BJ (cell line): ENCODE results near the gene ZBTB1. TPM values are rescaled to one million over a fixed set of nuclear protein-coding genes. Genes with fewer than 3 reads are reported as not detected.

Experiments
- CTCF ChIA-PET: fragments of 350-600 bp; formaldehyde crosslinking; extraction: SDS; loops from one replicate; lab custom pipeline; 2021; ENCODE audit warnings: antibody characterized with exemption, inconsistent platforms; lab: Yijun Ruan, JAX
- POLR2A ChIA-PET: fragments of 300-600 bp; sonication (Branson Sonifier 250); formaldehyde crosslinking; extraction: SDS; loops from one replicate; lab custom pipeline; 2021; ENCODE audit warnings: antibody characterized with exemption; lab: Charles Lee
- DNase-seq: peaks from one replicate; pipeline ENCODE4 v3.0.0-alpha.2; 2011; ENCODE audit warnings: low read depth
- H3K27me3 ChIP-seq: 2 replicates; pipeline ENCODE4 v1.6.0; 2011; ENCODE audit warnings: low read length; ENCODE audit not compliant: control insufficient read depth, insufficient read depth
- H3K36me3 ChIP-seq: 2 replicates; pipeline ENCODE4 v1.5.1; 2011; ENCODE audit warnings: low read length; ENCODE audit not compliant: control insufficient read depth, insufficient read depth
- H3K4me3 ChIP-seq: 2 replicates; pipeline ENCODE4 v1.5.1; 2011; ENCODE audit warnings: low read depth, mild to moderate bottlenecking, control low read depth, low read length
- CTCF ChIP-seq: IDR thresholded peaks from 2 replicates; pipeline ENCODE4 v1.5.1; 2011; ENCODE audit warnings: low read depth, mild to moderate bottlenecking, control low read depth, inconsistent platforms, low read length, moderate library complexity; ENCODE audit not compliant: insufficient read depth
- polyA plus RNA-seq: library from polyadenylated mRNA; depleted of rRNA; stranded (reverse); fragments of >200 nt; gene quantifications from 2 replicates; pipeline ENCODE4 v1.2.3, GENCODE V29; 2011

The ZBTB1 gene
- polyA plus RNA-seq, 1 experiment: 16.0 TPM

- Histone ChIP-seq H3K4me3 (no peak overlapping the region), H3K36me3 (no peaks in the 10 kb centered on the region), H3K27me3 (no peaks in the 10 kb centered on the region)
- CTCF ChIA-PET: interaction anchor here (0.6 to 7.9 kb wide), 5 partner anchors 85 to 442 kb away, joined by 3 to 91 read pairs (median 5); partner anchors contain the start of gene FNTB
- no peak for TF ChIP-seq CTCF
- DNase-seq: no peak
- POLR2A ChIA-PET: no interaction called here
These were observed 40.2 kb downstream of the ZBTB1 start for GRCh38 chr14:64544607-64545312.

GRCh38 chr14:64549016-64549415 is 44.4 kb downstream of the ZBTB1 start:
- no peak for TF ChIP-seq CTCF
- ChIA-PET CTCF (interaction anchor here (0.7 to 1.6 kb wide), 2 partner anchors 12 to 15 kb away, joined by 3 read pairs; no protein-coding TSS in a partner anchor), POLR2A (interaction anchor here (1.2 kb wide), 1 partner anchor 9 kb away, joined by 4 read pairs; the partner anchor contains the start of gene HSPA2)
- no peak for DNase-seq
- Histone ChIP-seq H3K27me3 (no peaks in the 10 kb centered on the region), H3K36me3 (no peaks in the 10 kb centered on the region), H3K4me3 (no peak overlapping the region)

- H3K27me3 ChIP-seq: no peaks in the 10 kb centered on the region
- no peak for DNase-seq
- ChIA-PET CTCF (interaction anchor here (0.6 to 1.6 kb wide), 4 partner anchors 10 to 87 kb away, joined by 3 to 8 read pairs (median 4); partner anchors contain the start of gene HSPA2), POLR2A (no interaction called here)
- TF ChIP-seq CTCF: no peak
- H3K4me3 ChIP-seq: peak within 1 kb of the TSS; percentile 11; the same call in 1 of the 2 replicates
- H3K36me3 ChIP-seq: no peaks in the 10 kb centered on the region
These were observed 45.4 kb downstream of the ZBTB1 start, which contains the start of gene PPP1R36 for GRCh38 chr14:64549791-64550620. Gene PPP1R36 (plus strand): TSS chr14:64549961. CDS start chr14:64549998, 37 bp downstream.

GRCh38 chr14:64550621-64551333 is 46.2 kb downstream of the ZBTB1 start:
- no peaks in the 10 kb centered on the region for H3K27me3 ChIP-seq
- DNase-seq: no peak
- CTCF ChIA-PET: interaction anchor here (0.6 to 1.4 kb wide), 4 partner anchors 10 to 95 kb away, joined by 3 to 8 read pairs (median 4); partner anchors contain the start of gene HSPA2
- TF ChIP-seq CTCF: no peak
- POLR2A ChIA-PET: no interaction called here
- H3K36me3 ChIP-seq: no peaks in the 10 kb centered on the region
- no peak overlapping the region for H3K4me3 ChIP-seq
